HG02759 (cell line): ENCODE measurements around the gene NELL2.

Source experiments
- ATAC-seq: cut with Tn5 transposase; IDR thresholded peaks from one replicate; pipeline ENCODE4 v1.9.1; 2021; ENCODE audit warnings: mild to moderate bottlenecking, moderate library complexity; ENCODE audit not compliant: unreplicated experiment

NELL2 gene

GRCh38 chr12:44550377-44550776 lies 325.7 kb downstream of the NELL2 start:
- ATAC-seq = no peak

GRCh38 chr12:44546060-44546459 lies 330.1 kb downstream of the NELL2 start:
- no peak for ATAC-seq

- ATAC-seq = no peak
Observed at GRCh38 chr12:44544018-44544417, 332.1 kb downstream of the NELL2 start.

- no peak for ATAC-seq
Observed at GRCh38 chr12:44542716-44543115, 333.4 kb downstream of the NELL2 start.

- ATAC-seq = no peak
Observed at GRCh38 chr12:44537354-44537753, 338.8 kb downstream of the NELL2 start.

GRCh38 chr12:44532940-44533339 lies 343.2 kb downstream of the NELL2 start:
- ATAC-seq = no peak

- ATAC-seq = no peak
Observed at GRCh38 chr12:44531320-44531971, 344.7 kb downstream of the NELL2 start.

- ATAC-seq = no peak
Observed at GRCh38 chr12:44526655-44527182, 349.4 kb downstream of the NELL2 start.

GRCh38 chr12:44525806-44526654 lies 350.1 kb downstream of the NELL2 start:
- ATAC-seq = no peak

GRCh38 chr12:44523828-44524227 lies 352.3 kb downstream of the NELL2 start:
- no peak for ATAC-seq

- no peak for ATAC-seq
Observed at GRCh38 chr12:44521702-44522101, 354.4 kb downstream of the NELL2 start.

- ATAC-seq = no peak
Observed at GRCh38 chr12:44519931-44520330, 356.2 kb downstream of the NELL2 start.

GRCh38 chr12:44511289-44511688 lies 364.8 kb downstream of the NELL2 start:
- no peak for ATAC-seq

GRCh38 chr12:44510510-44510909 lies 365.6 kb downstream of the NELL2 start:
- ATAC-seq = no peak

- ATAC-seq = no peak
Observed at GRCh38 chr12:44510076-44510475, 366.0 kb downstream of the NELL2 start.

GRCh38 chr12:44509471-44509870 lies 366.6 kb downstream of the NELL2 start:
- ATAC-seq = no peak

- ATAC-seq = no peak
Observed at GRCh38 chr12:44507461-44507860, 368.7 kb downstream of the NELL2 start.

GRCh38 chr12:44504799-44505198 lies 371.3 kb downstream of the NELL2 start:
- ATAC-seq = no peak

GRCh38 chr12:44503329-44503728 lies 372.8 kb downstream of the NELL2 start:
- ATAC-seq = no peak

GRCh38 chr12:44502681-44503080 lies 373.4 kb downstream of the NELL2 start:
- ATAC-seq = no peak

- no peak for ATAC-seq
Observed at GRCh38 chr12:44500423-44500822, 375.7 kb downstream of the NELL2 start.

GRCh38 chr12:44497044-44497443 lies 379.1 kb downstream of the NELL2 start:
- no peak for ATAC-seq
